K562 (cell line): Measurements from ENCODE around the gene STAT6. TPM values are rescaled to one million over a fixed set of nuclear protein-coding genes. Genes with fewer than 3 reads are reported as not detected.
A peak's percentile ranks its signal among the peaks of the same experiment; 100 is the strongest.

Experiments
- ATAC-seq: fragments of 200-7000 bp; cut with Tn5 transposase; 3 replicates; pipeline ENCODE4 v1.9.1; 2020; ENCODE audit warnings: moderate library complexity
- BruUV-seq: library from RNA; stranded (reverse); fragments of 400-500 nt; replicated peaks from 2 replicates; lab custom pipeline; 2021; lab: Mats Ljungman, UMichigan
- CTCF ChIA-PET: fragments of 300-600 bp; formaldehyde crosslinking; extraction: SDS; loops from one replicate; lab custom pipeline; 2021; ENCODE audit warnings: low intra/inter-chr PET ratio; lab: Yijun Ruan, JAX
- POLR2A ChIA-PET: fragments of 300-600, 350-650 bp; sonication (Branson Sonifier 250); formaldehyde crosslinking; extraction: SDS; loops from one replicate; lab custom pipeline; 2021; ENCODE audit warnings: antibody characterized with exemption, inconsistent platforms; lab: Yijun Ruan, JAX
- DNase-seq, 4 experiments: peaks; one replicate each; pipeline versions ENCODE4 v3.0.0 to v3.0.0-alpha.2; 2011 to 2018; ENCODE audit warnings: low spot score in 3 of 4, mixed read lengths in 3 of 4; ENCODE audit errors: extremely low read depth in 1 of 4
- FAIRE-seq: peaks from 2 replicates; lab custom pipeline; 2011; peaks lifted over from hg19 to GRCh38; lab: Jason Lieb, UNC
- H2AFZ ChIP-seq: 2 replicates; pipeline ENCODE4 v1.6.0; 2011; ENCODE audit warnings: low read depth, low read length, control low read depth, inconsistent platforms
- H3K27ac ChIP-seq: fragments of 200-600 bp; 3 replicates; pipeline ENCODE4 v1.8.0; 2011; ENCODE audit warnings: low read depth, mild to moderate bottlenecking, control low read depth, inconsistent platforms, low read length, moderate library complexity, mixed read lengths; ENCODE audit errors: extremely low read depth
- H3K27me3 ChIP-seq, 2 experiments: fragments of 300-600 bp in 1 of 2; 2 replicates in 1 of 2; 3 replicates in 1 of 2; pipeline versions ENCODE4 v1.6.0 to v1.8.0; 2011; ENCODE audit warnings: inconsistent platforms in 2 of 2, low read length in 2 of 2, mild to moderate bottlenecking in 1 of 2, mixed read lengths in 1 of 2, moderate library complexity in 1 of 2; ENCODE audit not compliant: control insufficient read depth in 2 of 2, insufficient read depth in 2 of 2
- H3K36me3 ChIP-seq: fragments of 300-600 bp; 3 replicates; pipeline ENCODE4 v1.8.0; 2011; ENCODE audit warnings: mild to moderate bottlenecking, low read length, inconsistent platforms; ENCODE audit not compliant: control insufficient read depth, insufficient read depth
- H3K4me1 ChIP-seq, 2 experiments: fragments of 200-600 bp in 1 of 2; replicated peaks in 1 of 2; 2 replicates in 1 of 2; 3 replicates in 1 of 2; pipeline versions ENCODE4 v1.5.1 to v1.8.0; 2011; ENCODE audit warnings: inconsistent platforms in 2 of 2, low read length in 2 of 2, mild to moderate bottlenecking in 1 of 2, mixed read lengths in 1 of 2, moderate library complexity in 1 of 2; ENCODE audit not compliant: control insufficient read depth in 2 of 2, insufficient read depth in 2 of 2
- H3K4me2 ChIP-seq: 2 replicates; pipeline ENCODE4 v1.6.1; 2011; ENCODE audit warnings: low read length, control low read depth, inconsistent platforms, mixed read lengths; ENCODE audit not compliant: insufficient read depth
- H3K4me3 ChIP-seq: fragments of 200-600 bp; sonication (generic), shearing (Covaris generic); 2 replicates; pipeline ENCODE4 v1.5.1; 2016; ENCODE audit warnings: control low read depth, inconsistent platforms
- H3K79me2 ChIP-seq: fragments of 200-600 bp; 3 replicates; pipeline ENCODE4 v1.8.0; 2011; ENCODE audit warnings: low read length, inconsistent platforms; ENCODE audit not compliant: control insufficient read depth, insufficient read depth
- H3K9ac ChIP-seq, 2 experiments: 2 replicates each; pipeline versions ENCODE4 v1.6.0 to v1.6.1; 2011; ENCODE audit warnings: low read depth in 2 of 2, low read length in 2 of 2, control low read depth in 1 of 2, inconsistent platforms in 1 of 2, mild to moderate bottlenecking in 1 of 2, mixed read lengths in 1 of 2; ENCODE audit not compliant: insufficient read depth in 1 of 2
- H3K9me1 ChIP-seq: one replicate; pipeline ENCODE4 v1.6.0; 2011; ENCODE audit warnings: inconsistent platforms, mild to moderate bottlenecking, low read length, moderate library complexity; ENCODE audit not compliant: control insufficient read depth, insufficient read depth
- H3K9me3 ChIP-seq: replicated peaks from 2 replicates; pipeline ENCODE4 v1.5.1; 2011; ENCODE audit warnings: low read depth, low read length, inconsistent platforms; ENCODE audit not compliant: control insufficient read depth, insufficient read depth
- H4K20me1 ChIP-seq: replicated peaks from 2 replicates; pipeline ENCODE4 v1.6.1; 2011; ENCODE audit warnings: low read length, inconsistent platforms, mixed read lengths; ENCODE audit not compliant: control insufficient read depth, insufficient read depth
- ARID1B ChIP-seq: fragments of 450-650 bp; IDR thresholded peaks from 2 replicates; pipeline ENCODE4 v1.6.1; 2016; ENCODE audit warnings: antibody characterized with exemption, mild to moderate bottlenecking, inconsistent platforms
- ATF3 ChIP-seq, 2 experiments: fragments of 450-650 bp in 1 of 2; sonication (generic) in 1 of 2; formaldehyde crosslinking in 1 of 2; IDR thresholded peaks in 1 of 2; conservative IDR thresholded peaks in 1 of 2; 2 replicates each; pipeline versions ENCODE4 v1.6.1 to v1.8.1; 2016 to 2023; ENCODE audit warnings: mild to moderate bottlenecking in 2 of 2, moderate library complexity in 2 of 2, inconsistent platforms in 1 of 2, missing genetic modification reagents in 1 of 2
- CBX8 ChIP-seq: fragments of 200-600 bp; sonication (generic); IDR thresholded peaks from 2 replicates; pipeline ENCODE4 v1.6.1; 2012; ENCODE audit warnings: borderline replicate concordance, mixed run types, low read depth, mild to moderate bottlenecking, moderate library complexity, mixed read lengths, low read length, control low read depth, inconsistent platforms; ENCODE audit not compliant: poor library complexity, severe bottlenecking; ENCODE audit errors: extremely low read depth
- EP300 ChIP-seq: IDR thresholded peaks from 2 replicates; pipeline ENCODE4 v1.6.1; 2012; ENCODE audit warnings: low read length, improper control_type of control experiment
- FOSL1 ChIP-seq: fragments of 200-800 bp; sonication (Bioruptor generic); conservative IDR thresholded peaks from 2 replicates; pipeline ENCODE4 v1.6.1; 2016; ENCODE audit warnings: missing genetic modification characterization, missing compliant biosample characterization
- GATA2 ChIP-seq: sonication (generic); formaldehyde crosslinking; IDR thresholded peaks from 2 replicates; pipeline ENCODE4 v1.4.0; 2020; ENCODE audit warnings: mild to moderate bottlenecking, missing genetic modification reagents
- KAT7 ChIP-seq: sonication (generic); formaldehyde crosslinking; IDR thresholded peaks from 2 replicates; pipeline ENCODE4 v1.8.0; 2022; ENCODE audit warnings: missing genetic modification reagents, mild to moderate bottlenecking, borderline replicate concordance
- LCOR ChIP-seq: sonication (generic); formaldehyde crosslinking; IDR thresholded peaks from 2 replicates; pipeline ENCODE4 v1.8.0; 2022; ENCODE audit warnings: mild to moderate bottlenecking, missing genetic modification reagents
- MEIS2 ChIP-seq: fragments of 450-650 bp; IDR thresholded peaks from 2 replicates; pipeline ENCODE4 v1.6.1; 2014; ENCODE audit warnings: mild to moderate bottlenecking; ENCODE audit not compliant: partially characterized antibody
- POLR2G ChIP-seq: fragments of 200-400 bp; formaldehyde crosslinking; IDR thresholded peaks from 2 replicates; pipeline ENCODE4 v1.6.1; 2017; ENCODE audit warnings: low read depth, mild to moderate bottlenecking, antibody characterized with exemption, low read length, moderate library complexity
- POLR2H ChIP-seq: IDR thresholded peaks from 2 replicates; pipeline ENCODE4 v1.6.1; 2016; ENCODE audit warnings: missing genetic modification characterization, low read depth, mild to moderate bottlenecking, control low read depth, missing compliant biosample characterization, moderate library complexity
- PURB ChIP-seq: sonication (generic); formaldehyde crosslinking; IDR thresholded peaks from 2 replicates; pipeline ENCODE4 v1.9.0; 2021; ENCODE audit warnings: low read depth, mild to moderate bottlenecking, missing genetic modification reagents
- SRSF1 ChIP-seq: fragments of 200-400 bp; formaldehyde crosslinking; IDR thresholded peaks from 2 replicates; pipeline ENCODE4 v1.6.1; 2017; ENCODE audit warnings: mild to moderate bottlenecking, low read depth, low read length, moderate library complexity
- STAT6 ChIP-seq: sonication (generic); formaldehyde crosslinking; IDR thresholded peaks from 2 replicates; pipeline ENCODE4 v1.8.1; 2023; ENCODE audit warnings: mild to moderate bottlenecking, missing genetic modification reagents
- TAL1 ChIP-seq: fragments of 450-650 bp; IDR thresholded peaks from 2 replicates; pipeline ENCODE4 v1.6.1; 2016; ENCODE audit warnings: mild to moderate bottlenecking
- VEZF1 ChIP-seq: fragments of 200-800 bp; sonication (Bioruptor generic); IDR thresholded peaks from 2 replicates; pipeline ENCODE4 v1.6.1; 2017; ENCODE audit warnings: missing genetic modification characterization, missing compliant biosample characterization
- WGBS: fragments of 100-300 bp; shearing (Covaris generic); methylation state at CpG from one replicate; pipeline ENCODE4 v1.1.6; 2016; ENCODE audit warnings: low coverage, mixed read lengths; ENCODE audit not compliant: insufficient coverage; ENCODE audit errors: missing lambda C conversion rate; 5-methylcytosine and 5-hydroxymethylcytosine counted together
- in situ Hi-C: fragments of 300-500 bp; cut with MboI; formaldehyde crosslinking; loops from 4 replicates; pipeline ENCODE4 v1.15.0; 2018; ENCODE audit warnings: inconsistent platforms, mixed read lengths
- intact Hi-C: fragments of 100-400 bp; cut with micrococcal nuclease; formaldehyde crosslinking; loops from 2 replicates; pipeline ENCODE4 v1.14.2; 2022
- polyA plus RNA-seq, 8 experiments: library from polyadenylated mRNA; depleted of rRNA in 4 of 8; stranded (reverse) in 5 of 8; unstranded in 3 of 8; fragments of >200 nt; fragmentation: Nextera tagmentation in 2 of 8; fragmentation: Illumina TruSeq in 1 of 8; extraction: Ambion mirVana in 2 of 8; extraction: Trizol in 1 of 8; gene quantifications; 2 replicates each; pipeline versions ENCODE4 v1.2.1 to v1.2.3, GENCODE V29; 2011 to 2014; ENCODE audit warnings: inconsistent platforms in 1 of 8, missing spikeins in 1 of 8
- total RNA-seq, 7 experiments: library from RNA; depleted of rRNA in 6 of 7; stranded (reverse); fragments of >200 nt in 6 of 7; fragmentation: Illumina TruSeq in 2 of 7; extraction: Trizol in 2 of 7; gene quantifications; 2 replicates each; pipeline versions ENCODE4 v1.2.1 to v1.2.3, GENCODE V29; 2011 to 2021; ENCODE audit warnings: low replicate concordance in 1 of 7

The STAT6 gene
- total and polyA plus RNA-seq, 9 of the 15 experiments (the other 6 are each of a cell fraction or from before 2014, with no cell fraction given): 2.4 to 49.5 (median 26.5) TPM

GRCh38 chr12:57097554-57097835, 13.7 kb downstream of the STAT6 start:
- peaks cover 7% of the 10 kb centered on the region; the same call in 2 of the 3 replicates for H3K79me2 ChIP-seq
- H3K4me3 ChIP-seq: no peak overlapping the region
- H3K9ac ChIP-seq: peak overlapping the region; percentile 20 to 65; a peak in 2 of 4 replicates
- DNase-seq (peak in 3 of 4 experiments; percentile 11 to 59 (median 33)), ATAC-seq (no peak), FAIRE-seq (peak; percentile 70)
- ChIA-PET CTCF (no interaction called here), POLR2A (interaction anchor here (0.6 to 5.1 kb wide), 8 partner anchors 8 to 63 kb away, joined by 3 to 32 read pairs (median 4); partner anchors contain the start of gene STAT6)
- H2AFZ ChIP-seq: peak overlapping the region; percentile 24; the same call in 1 of the 2 replicates
- peak overlapping the region; percentile 52 for H3K27ac ChIP-seq
- intact Hi-C loops: no loop called here
- in situ Hi-C loops: no loop called here
- 17% methylated on average over 8 of the region's 8 CpGs for WGBS
- H3K36me3 ChIP-seq: peaks cover 64% of the 10 kb centered on the region
- BruUV-seq: no TSS peak
- H3K9me3 ChIP-seq: no peaks in the 10 kb centered on the region
- no peaks in the 10 kb centered on the region for H3K9me1 ChIP-seq
- peaks cover 42 to 59% of the 10 kb centered on the region in 2 experiments for H3K4me1 ChIP-seq
- H4K20me1 ChIP-seq: no peaks in the 10 kb centered on the region; the same call in 1 of the 2 replicates
- no peak overlapping the region for H3K4me2 ChIP-seq
- no peaks in the 10 kb centered on the region; a peak in 1 of 5 replicates for H3K27me3 ChIP-seq
- TF ChIP-seq PURB (no peak), TAL1 (0 out of 2 replicates have a peak, but pooled peaks have one; percentile 9), ARID1B (peak; percentile 67), KAT7 (CRISPR knock-in tag) (no peak), FOSL1 (peak; percentile 87), GATA2 (CRISPR knock-in tag) (peak; percentile 67), STAT6 (CRISPR knock-in tag) (no peak), MEIS2 (peak; percentile 40), VEZF1 (CRISPR knock-in tag) (peak; percentile 28; the same call in 1 of the 2 replicates), POLR2G (no peak), LCOR (CRISPR knock-in tag) (peak; percentile 3; the same call in 1 of the 2 replicates), POLR2H (tag) (no peak), ATF3 (IDR thresholded peaks at IDR 0.05) (peak; percentile 76), ATF3 (CRISPR knock-in tag; conservative IDR thresholded peaks at IDR 0.05) (no peak; the same call in 1 of the 2 replicates), SRSF1 (no peak), CBX8 (no peak), EP300 (0 out of 2 replicates have a peak, but pooled peaks have one; percentile 17)
